IPS-15b (cell line): ENCODE results near the gene EMC1.

Experiments used
- H3K27me3 ChIP-seq: one replicate; pipeline ENCODE4 v1.6.1; 2013; ENCODE audit warnings: low read length; ENCODE audit not compliant: control insufficient read depth, insufficient read depth
- H3K36me3 ChIP-seq: one replicate; pipeline ENCODE4 v1.6.1; 2013; ENCODE audit warnings: low read length; ENCODE audit not compliant: control insufficient read depth, insufficient read depth
- H3K4me1 ChIP-seq: one replicate; pipeline ENCODE4 v1.6.1; 2013; ENCODE audit warnings: mild to moderate bottlenecking, low read length; ENCODE audit not compliant: control insufficient read depth, insufficient read depth
- H3K4me3 ChIP-seq: one replicate; pipeline ENCODE4 v1.5.1; 2013; ENCODE audit warnings: low read depth, low read length
- H3K9ac ChIP-seq: one replicate; pipeline ENCODE4 v1.6.1; 2013; ENCODE audit warnings: low read depth, mild to moderate bottlenecking, low read length
- H3K9me3 ChIP-seq: one replicate; pipeline ENCODE4 v1.6.1; 2013; ENCODE audit warnings: mild to moderate bottlenecking, low read length; ENCODE audit not compliant: control insufficient read depth, insufficient read depth

EMC1 gene

GRCh38 chr1:19209439-19209989 lies 41.8 kb downstream of the EMC1 start:
- Histone ChIP-seq H3K4me3 (peak overlapping the region; percentile 86), H3K4me1 (peaks cover 2% of the 10 kb centered on the region), H3K27me3 (no peaks in the 10 kb centered on the region), H3K36me3 (no peaks in the 10 kb centered on the region), H3K9ac (peak overlapping the region; percentile 63), H3K9me3 (no peaks in the 10 kb centered on the region)

- H3K9me3 ChIP-seq = no peaks in the 10 kb centered on the region
- no peaks in the 10 kb centered on the region for H3K27me3 ChIP-seq
- peak overlapping the region; percentile 86 for H3K4me3 ChIP-seq
- H3K9ac ChIP-seq = peak overlapping the region; percentile 63
- H3K36me3 ChIP-seq = no peaks in the 10 kb centered on the region
- H3K4me1 ChIP-seq = peaks cover 2% of the 10 kb centered on the region
Observed at GRCh38 chr1:19208710-19209438, 42.5 kb downstream of the EMC1 start.

- Histone ChIP-seq H3K36me3 (no peaks in the 10 kb centered on the region), H3K4me1 (peaks cover 2% of the 10 kb centered on the region), H3K4me3 (no peak overlapping the region), H3K9me3 (no peaks in the 10 kb centered on the region), H3K9ac (no peak overlapping the region), H3K27me3 (no peaks in the 10 kb centered on the region)
Observed at GRCh38 chr1:19206947-19207346, 44.4 kb downstream of the EMC1 start.

- Histone ChIP-seq H3K4me1 (peaks cover 2% of the 10 kb centered on the region), H3K4me3 (no peak overlapping the region), H3K9me3 (no peaks in the 10 kb centered on the region), H3K9ac (no peak overlapping the region), H3K27me3 (no peaks in the 10 kb centered on the region), H3K36me3 (no peaks in the 10 kb centered on the region)
Observed at GRCh38 chr1:19205845-19206244, 45.5 kb downstream of the EMC1 start.

- no peak overlapping the region for H3K9ac ChIP-seq
- H3K27me3 ChIP-seq = no peaks in the 10 kb centered on the region
- no peak overlapping the region for H3K4me3 ChIP-seq
- H3K4me1 ChIP-seq = peaks cover 2% of the 10 kb centered on the region
- no peaks in the 10 kb centered on the region for H3K36me3 ChIP-seq
- no peaks in the 10 kb centered on the region for H3K9me3 ChIP-seq
Observed at GRCh38 chr1:19205403-19205802, 45.9 kb downstream of the EMC1 start.

GRCh38 chr1:19204446-19205266 lies 46.7 kb downstream of the EMC1 start:
- Histone ChIP-seq H3K4me3 (no peak overlapping the region), H3K9ac (no peak overlapping the region), H3K4me1 (peaks cover 2% of the 10 kb centered on the region), H3K27me3 (no peaks in the 10 kb centered on the region), H3K36me3 (no peaks in the 10 kb centered on the region), H3K9me3 (no peaks in the 10 kb centered on the region)

GRCh38 chr1:19203440-19203839 lies 47.9 kb downstream of the EMC1 start:
- H3K36me3 ChIP-seq = no peaks in the 10 kb centered on the region
- no peaks in the 10 kb centered on the region for H3K27me3 ChIP-seq
- peaks cover 2% of the 10 kb centered on the region for H3K4me1 ChIP-seq
- H3K4me3 ChIP-seq = no peak overlapping the region
- no peak overlapping the region for H3K9ac ChIP-seq
- H3K9me3 ChIP-seq = no peaks in the 10 kb centered on the region

- H3K4me3 ChIP-seq = no peak overlapping the region
- peaks cover 5% of the 10 kb centered on the region for H3K36me3 ChIP-seq
- H3K27me3 ChIP-seq = no peaks in the 10 kb centered on the region
- H3K9ac ChIP-seq = no peak overlapping the region
- peaks cover 2% of the 10 kb centered on the region for H3K4me1 ChIP-seq
- no peaks in the 10 kb centered on the region for H3K9me3 ChIP-seq
Observed at GRCh38 chr1:19202396-19202795, 48.9 kb downstream of the EMC1 start.

- no peaks in the 10 kb centered on the region for H3K4me1 ChIP-seq
- H3K9me3 ChIP-seq = no peaks in the 10 kb centered on the region
- H3K9ac ChIP-seq = no peak overlapping the region
- H3K36me3 ChIP-seq = peaks cover 20% of the 10 kb centered on the region
- H3K27me3 ChIP-seq = no peaks in the 10 kb centered on the region
- no peak overlapping the region for H3K4me3 ChIP-seq
Observed at GRCh38 chr1:19199969-19200604, 51.2 kb downstream of the EMC1 start.

- H3K4me3 ChIP-seq = no peak overlapping the region
- H3K27me3 ChIP-seq = no peaks in the 10 kb centered on the region
- H3K4me1 ChIP-seq = no peaks in the 10 kb centered on the region
- H3K9ac ChIP-seq = no peak overlapping the region
- peaks cover 20% of the 10 kb centered on the region for H3K36me3 ChIP-seq
- H3K9me3 ChIP-seq = no peaks in the 10 kb centered on the region
Observed at GRCh38 chr1:19199329-19199968, 51.9 kb downstream of the EMC1 start.

GRCh38 chr1:19198820-19199219 lies 52.5 kb downstream of the EMC1 start:
- H3K27me3 ChIP-seq = no peaks in the 10 kb centered on the region
- no peak overlapping the region for H3K9ac ChIP-seq
- H3K4me1 ChIP-seq = no peaks in the 10 kb centered on the region
- H3K36me3 ChIP-seq = peaks cover 20% of the 10 kb centered on the region
- H3K4me3 ChIP-seq = no peak overlapping the region
- H3K9me3 ChIP-seq = no peaks in the 10 kb centered on the region
